IMR-90 (cell line): ENCODE measurements around the gene ANKRD37. TPM values are rescaled to one million over a fixed set of nuclear protein-coding genes. Genes with fewer than 3 reads are reported as not detected.

ENCODE experiments used
- ATAC-seq: fragments of 200-7000 bp; cut with Tn5 transposase; 2 replicates; pipeline ENCODE4 v1.9.1; 2020; ENCODE audit warnings: low read depth, mild to moderate bottlenecking, moderate library complexity
- BruUV-seq: library from RNA; stranded (reverse); fragments of 400-500 nt; replicated peaks from 2 replicates; lab custom pipeline; 2021; lab: Mats Ljungman, UMichigan
- CTCF ChIA-PET: fragments of 300-600 bp; formaldehyde crosslinking; extraction: SDS; loops from one replicate; lab custom pipeline; 2021; ENCODE audit warnings: antibody characterized with exemption; lab: Yijun Ruan, JAX
- POLR2A ChIA-PET: fragments of 300-600 bp; sonication (Branson Sonifier 250); formaldehyde crosslinking; loops from one replicate; lab custom pipeline; 2022; ENCODE audit warnings: antibody characterized with exemption; ENCODE audit not compliant: unreplicated experiment; lab: Charles Lee
- DNase-seq: peaks from one replicate; pipeline ENCODE4 v3.0.0; 2013
- H2AFZ ChIP-seq: replicated peaks from 2 replicates; pipeline ENCODE3; 2013; ENCODE audit warnings: low read length, mild to moderate bottlenecking; ENCODE audit not compliant: poor library complexity
- H2AK5ac ChIP-seq: 2 replicates; pipeline ENCODE4 v1.6.1; 2013; ENCODE audit warnings: low read depth, low read length, inconsistent platforms
- H2AK9ac ChIP-seq: replicated peaks from 2 replicates; pipeline ENCODE3; 2013; ENCODE audit warnings: mild to moderate bottlenecking, low read depth, low read length, moderate library complexity; ENCODE audit not compliant: poor library complexity
- H2BK120ac ChIP-seq: 2 replicates; pipeline ENCODE4 v1.6.1; 2013; ENCODE audit warnings: low read depth, low read length, inconsistent platforms
- H2BK15ac ChIP-seq: 3 replicates; pipeline ENCODE4 v1.6.1; 2013; ENCODE audit warnings: low read depth, low read length, inconsistent platforms
- H2BK20ac ChIP-seq: 2 replicates; pipeline ENCODE4 v1.6.1; 2013; ENCODE audit warnings: low read depth, mild to moderate bottlenecking, inconsistent platforms, low read length, moderate library complexity
- H2BK5ac ChIP-seq: 2 replicates; pipeline ENCODE4 v1.6.1; 2013; ENCODE audit warnings: mild to moderate bottlenecking, low read depth, low read length, inconsistent platforms; ENCODE audit not compliant: poor library complexity, severe bottlenecking
- H3K14ac ChIP-seq: replicated peaks from 2 replicates; pipeline ENCODE4 v1.6.1; 2013; ENCODE audit warnings: low read depth, low read length, inconsistent platforms
- H3K18ac ChIP-seq: 2 replicates; pipeline ENCODE4 v1.6.1; 2013; ENCODE audit warnings: low read depth, low read length, control low read depth
- H3K23ac ChIP-seq: 2 replicates; pipeline ENCODE4 v1.6.1; 2013; ENCODE audit warnings: low read depth, low read length, inconsistent platforms
- H3K27ac ChIP-seq: 2 replicates; pipeline ENCODE4 v1.5.1; 2013; ENCODE audit warnings: mild to moderate bottlenecking, control low read depth, low read length; ENCODE audit not compliant: insufficient read depth
- H3K27me3 ChIP-seq: 2 replicates; pipeline ENCODE4 v1.6.1; 2013; ENCODE audit warnings: low read length; ENCODE audit not compliant: control insufficient read depth, insufficient read depth
- H3K36me3 ChIP-seq: 2 replicates; pipeline ENCODE4 v1.6.1; 2013; ENCODE audit warnings: low read length, mixed read lengths; ENCODE audit not compliant: control insufficient read depth, insufficient read depth
- H3K4ac ChIP-seq: 2 replicates; pipeline ENCODE4 v1.6.1; 2013; ENCODE audit warnings: low read depth, low read length, inconsistent platforms
- H3K4me1 ChIP-seq: 2 replicates; pipeline ENCODE4 v1.6.1; 2013; ENCODE audit warnings: low read length, mixed read lengths; ENCODE audit not compliant: control insufficient read depth, insufficient read depth
- H3K4me2 ChIP-seq: 2 replicates; pipeline ENCODE4 v1.6.1; 2013; ENCODE audit warnings: low read depth, mild to moderate bottlenecking, control low read depth, low read length, moderate library complexity
- H3K4me3 ChIP-seq: 2 replicates; pipeline ENCODE4 v1.5.1; 2013; ENCODE audit warnings: low read depth, mild to moderate bottlenecking, control low read depth, low read length, moderate library complexity; ENCODE audit not compliant: insufficient read depth
- H3K56ac ChIP-seq: 2 replicates; pipeline ENCODE4 v1.6.1; 2013; ENCODE audit warnings: low read length, inconsistent platforms; ENCODE audit not compliant: insufficient read depth; ENCODE audit errors: extremely low read depth
- H3K79me1 ChIP-seq, 2 experiments: 2 replicates each; pipeline ENCODE4 v1.6.1; 2013; ENCODE audit warnings: low read length in 2 of 2, inconsistent platforms in 1 of 2, low read depth in 1 of 2
- H3K9ac ChIP-seq: 2 replicates; pipeline ENCODE4 v1.6.1; 2013; ENCODE audit warnings: low read depth, low read length, control low read depth
- H3K9me1 ChIP-seq: 2 replicates; pipeline ENCODE4 v1.6.1; 2013; ENCODE audit warnings: low read length, inconsistent platforms; ENCODE audit not compliant: insufficient read depth
- H3K9me3 ChIP-seq: 2 replicates; pipeline ENCODE4 v1.6.1; 2013; ENCODE audit warnings: low read length; ENCODE audit not compliant: control insufficient read depth, insufficient read depth
- H4K20me1 ChIP-seq: 2 replicates; pipeline ENCODE4 v1.6.1; 2013; ENCODE audit warnings: low read length, inconsistent platforms; ENCODE audit not compliant: insufficient read depth
- H4K5ac ChIP-seq: 2 replicates; pipeline ENCODE4 v1.6.1; 2013; ENCODE audit warnings: mild to moderate bottlenecking, low read depth, low read length, control low read depth
- H4K8ac ChIP-seq, 2 experiments: 2 replicates each; pipeline ENCODE4 v1.6.1; 2013; ENCODE audit warnings: low read depth in 2 of 2, low read length in 2 of 2, control low read depth in 1 of 2, inconsistent platforms in 1 of 2
- H4K91ac ChIP-seq: 2 replicates; pipeline ENCODE4 v1.6.1; 2013; ENCODE audit warnings: low read depth, low read length, inconsistent platforms; ENCODE audit not compliant: insufficient read depth
- BHLHE40 ChIP-seq: fragments of 150-350 bp; IDR thresholded peaks from 2 replicates; pipeline ENCODE4 v1.6.1; 2016; ENCODE audit warnings: mild to moderate bottlenecking, low read depth, low read length
- CEBPB ChIP-seq: IDR thresholded peaks from 2 replicates; pipeline ENCODE4 v1.6.1; 2012; ENCODE audit warnings: low read depth, low read length, improper control_type of control experiment
- CHD1 ChIP-seq: IDR thresholded peaks from 2 replicates; pipeline ENCODE4 v1.6.1; 2012; ENCODE audit warnings: low read depth, low read length, improper control_type of control experiment
- FOS ChIP-seq: fragments of 150-350 bp; IDR thresholded peaks from 2 replicates; pipeline ENCODE4 v1.6.1; 2016; ENCODE audit warnings: low read depth, low read length
- MAFK ChIP-seq: IDR thresholded peaks from 2 replicates; pipeline ENCODE4 v1.6.1; 2012; ENCODE audit warnings: low read depth, low read length, improper control_type of control experiment
- MAZ ChIP-seq: IDR thresholded peaks from 2 replicates; pipeline ENCODE4 v1.6.1; 2012; ENCODE audit warnings: low read depth, mild to moderate bottlenecking, low read length, improper control_type of control experiment, moderate library complexity, borderline replicate concordance
- NFE2L2 ChIP-seq: fragments of 150-350 bp; IDR thresholded peaks from 2 replicates; pipeline ENCODE4 v1.6.1; 2016; ENCODE audit warnings: low read depth, mild to moderate bottlenecking, low read length
- POLR2A ChIP-seq: IDR thresholded peaks from 2 replicates; pipeline ENCODE4 v1.6.1; 2012; ENCODE audit warnings: mild to moderate bottlenecking, low read depth, low read length
- RAD21 ChIP-seq: IDR thresholded peaks from 2 replicates; pipeline ENCODE4 v1.6.1; 2012; ENCODE audit warnings: low read length, improper control_type of control experiment
- RCOR1 ChIP-seq: IDR thresholded peaks from 2 replicates; pipeline ENCODE4 v1.6.1; 2012; ENCODE audit warnings: mild to moderate bottlenecking, low read length, improper control_type of control experiment; ENCODE audit not compliant: insufficient replicate concordance
- RFX5 ChIP-seq: IDR thresholded peaks from 2 replicates; pipeline ENCODE4 v1.8.0; 2012; ENCODE audit warnings: low read depth, mild to moderate bottlenecking, low read length, moderate library complexity
- USF2 ChIP-seq: fragments of 150-350 bp; IDR thresholded peaks from 2 replicates; pipeline ENCODE4 v1.6.1; 2017; ENCODE audit warnings: mild to moderate bottlenecking, antibody characterized with exemption, low read length, low read depth
- dilution Hi-C: fragments of 300-500 bp; cut with HindIII; formaldehyde crosslinking; loops from one replicate; pipeline ENCODE4 v1.14.3; 2018; ENCODE audit warnings: low sequenced_read_pairs; ENCODE audit not compliant: unreplicated experiment
- in situ Hi-C: fragments of 300-500 bp; cut with MboI; formaldehyde crosslinking; loops from 3 replicates; pipeline ENCODE4 v1.14.3; 2019; ENCODE audit warnings: low sequenced_read_pairs, inconsistent platforms, mixed read lengths
- intact Hi-C: fragments of 100-400 bp; cut with micrococcal nuclease; formaldehyde crosslinking; loops from 2 replicates; pipeline ENCODE4 v1.10.0; 2022
- polyA plus RNA-seq, 3 experiments: library from polyadenylated mRNA; depleted of rRNA; stranded (reverse); fragments of >200 nt; gene quantifications; 2 replicates each; pipeline ENCODE4 v1.2.3, GENCODE V29; 2012; ENCODE audit warnings: low replicate concordance in 1 of 3
- total RNA-seq: library from RNA; depleted of rRNA; stranded (reverse); fragments of >200 nt; gene quantifications from 2 replicates; pipeline ENCODE4 v1.2.3, GENCODE V29; 2012

Gene ANKRD37
- total and polyA plus RNA-seq, 2 of the 4 experiments (the other 2 are of a cell fraction), result 7.1 to 8.2 TPM

GRCh38 chr4:185435466-185435865 is 38.8 kb downstream of the ANKRD37 start:
- Histone ChIP-seq H3K27me3 (no peaks in the 10 kb centered on the region), H3K18ac (no peak overlapping the region), H3K79me1 (no peaks in the 10 kb centered on the region), H4K20me1 (no peaks in the 10 kb centered on the region), H4K5ac (no peak overlapping the region), H2BK120ac (no peak overlapping the region), H3K4me1 (no peaks in the 10 kb centered on the region), H2AK5ac (no peak overlapping the region), H3K36me3 (no peaks in the 10 kb centered on the region), H2BK20ac (no peak overlapping the region), H3K4ac (no peak overlapping the region), H3K23ac (no peak overlapping the region), H4K8ac (no peak overlapping the region), H3K4me3 (no peak overlapping the region), H2BK5ac (no peak overlapping the region), H3K27ac (no peak overlapping the region), H3K9ac (no peak overlapping the region), H2BK15ac (no peak overlapping the region), H3K9me3 (no peaks in the 10 kb centered on the region), H3K56ac (no peak overlapping the region), H3K4me2 (no peak overlapping the region), H4K91ac (no peak overlapping the region), H3K14ac (no peak overlapping the region), H2AK9ac (no peak overlapping the region), H2AFZ (no peak overlapping the region), H3K9me1 (no peaks in the 10 kb centered on the region)
- DNase-seq (no peak), ATAC-seq (no peak)
- no peak for TF ChIP-seq RCOR1
- TF ChIP-seq RFX5, result no peak
- TF ChIP-seq RAD21, result no peak
- TF ChIP-seq CHD1, result no peak
- TF ChIP-seq MAFK, result no peak
- no peak for TF ChIP-seq MAZ
- no peak for TF ChIP-seq NFE2L2
- TF ChIP-seq BHLHE40, result no peak
- no peak for TF ChIP-seq POLR2A
- no peak for TF ChIP-seq USF2
- no peak for TF ChIP-seq FOS
- no peak for TF ChIP-seq CEBPB
- BruUV-seq, result no TSS peak
- ChIA-PET CTCF (no interaction called here), POLR2A (no interaction called here)
- in situ Hi-C loops (no loop called here), dilution Hi-C loops (no loop called here), intact Hi-C loops (no loop called here)
